Ectodermal cell (in vitro differentiated cells): ENCODE measurements around the gene ZC3HAV1.
"Not testable (repeated sequence)": the region's sequence is repeated elsewhere in the genome, so short reads cannot be mapped to it uniquely, and the experiment has no call there.

Source experiments
- H3K27ac ChIP-seq: 2 replicates; pipeline ENCODE4 v1.7.0; 2013; ENCODE audit warnings: mild to moderate bottlenecking, low read depth, low read length; ENCODE audit not compliant: insufficient read depth, poor library complexity, severe bottlenecking
- H3K27me3 ChIP-seq: 2 replicates; pipeline ENCODE4 v1.7.0; 2013; ENCODE audit warnings: mild to moderate bottlenecking, low read length; ENCODE audit not compliant: insufficient read depth, control insufficient read depth, poor library complexity, severe bottlenecking
- H3K36me3 ChIP-seq: one replicate; pipeline ENCODE4 v1.7.0; 2013; ENCODE audit warnings: low read length; ENCODE audit not compliant: control insufficient read depth, insufficient read depth
- H3K4me1 ChIP-seq: one replicate; pipeline ENCODE4 v1.7.0; 2013; ENCODE audit warnings: low read length; ENCODE audit not compliant: control insufficient read depth, insufficient read depth
- H3K4me3 ChIP-seq: 2 replicates; pipeline ENCODE4 v1.7.0; 2013; ENCODE audit warnings: low read depth, low read length, control low read depth; ENCODE audit not compliant: insufficient read depth
- H3K9me3 ChIP-seq: 2 replicates; pipeline ENCODE4 v1.7.0; 2013; ENCODE audit warnings: mild to moderate bottlenecking, low read length, moderate library complexity; ENCODE audit not compliant: control insufficient read depth
- WGBS, 2 experiments: methylation state at CpG; one replicate each; pipeline ENCODE4 v1.1.7; 2013; ENCODE audit warnings: missing lambda C conversion rate in 2 of 2; 5-methylcytosine and 5-hydroxymethylcytosine counted together

The ZC3HAV1 gene

GRCh38 chr7:139124995-139125394, 15.5 kb upstream of the ZC3HAV1 start:
- not testable (repeated sequence) for H3K4me1 ChIP-seq, H3K27ac ChIP-seq, H3K27me3 ChIP-seq, H3K4me3 ChIP-seq, H3K9me3 ChIP-seq, H3K36me3 ChIP-seq
- WGBS, 2 experiments: 90 to 95% methylated on average over 2 of the region's 3 CpGs

DNA sequence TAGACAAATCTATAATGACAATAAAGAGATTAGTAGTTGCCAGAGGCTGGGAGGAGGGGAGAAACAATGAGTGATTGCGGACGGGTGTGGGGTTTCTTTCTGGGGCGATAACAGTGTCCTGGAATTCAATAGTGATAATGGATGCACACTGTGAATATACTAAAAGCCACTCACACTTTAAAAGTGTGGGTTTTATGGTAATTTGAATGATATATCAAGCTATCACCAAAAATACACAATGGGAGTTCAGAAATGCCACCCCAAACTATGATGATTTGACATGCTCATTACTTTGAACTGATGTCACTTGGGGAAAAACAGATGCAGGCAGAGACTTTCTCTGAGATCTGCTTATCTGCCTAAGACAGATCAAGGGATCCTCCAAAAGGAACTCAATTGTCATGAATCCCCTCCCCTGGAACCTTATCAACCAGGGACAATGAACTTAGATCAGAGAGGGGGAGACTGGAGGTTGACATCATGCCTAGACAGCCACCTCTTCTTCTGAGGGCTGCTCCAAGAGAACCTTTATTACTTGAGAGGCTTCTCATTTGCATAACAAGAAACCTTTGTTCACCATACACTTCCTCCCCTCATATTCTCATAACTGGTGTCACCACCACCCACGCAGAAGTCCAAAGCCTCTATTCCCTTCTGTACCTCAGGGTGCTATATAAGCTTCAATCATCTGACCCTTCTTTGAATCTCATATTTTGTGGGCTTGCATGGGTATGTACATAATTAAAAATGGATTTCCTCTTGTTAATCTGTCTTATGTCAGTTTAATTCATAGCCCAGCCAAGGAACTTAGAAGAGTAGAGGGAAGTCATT, 14.8 kb upstream of the ZC3HAV1 start:
- Histone ChIP-seq H3K36me3 (no peaks in the 10 kb centered on the region), H3K27ac (no peak overlapping the region), H3K27me3 (no peaks in the 10 kb centered on the region), H3K9me3 (no peaks in the 10 kb centered on the region), H3K4me3 (no peak overlapping the region), H3K4me1 (no peaks in the 10 kb centered on the region)
- WGBS, 2 experiments: 82 to 89% methylated on average over 4 of the region's 4 CpGs

DNA sequence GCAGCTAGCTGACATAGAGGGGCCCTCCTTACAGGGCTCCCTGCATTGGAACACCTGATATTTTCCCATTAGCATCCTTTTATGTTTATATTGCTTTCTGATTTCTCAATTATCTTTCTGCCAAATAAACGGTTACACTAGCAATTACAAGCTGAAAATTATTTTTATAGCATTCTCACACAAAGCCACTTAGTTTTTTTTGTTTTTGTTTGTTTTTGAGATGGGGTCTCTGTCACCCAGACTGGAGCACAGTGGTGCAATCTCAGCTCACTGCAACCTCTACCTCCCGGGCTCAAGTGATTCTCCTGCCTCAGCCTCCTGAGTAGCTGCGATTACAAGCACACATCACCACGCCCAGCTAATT, 9.9 kb upstream of the ZC3HAV1 start:
- Histone ChIP-seq H3K27ac (no peak overlapping the region), H3K4me1 (no peaks in the 10 kb centered on the region), H3K36me3 (no peaks in the 10 kb centered on the region), H3K27me3 (no peaks in the 10 kb centered on the region), H3K9me3 (no peaks in the 10 kb centered on the region), H3K4me3 (no peak overlapping the region)
- 95 to 100% methylated on average over 2 to 4 of the region's 4 CpGs for WGBS, 2 experiments

DNA sequence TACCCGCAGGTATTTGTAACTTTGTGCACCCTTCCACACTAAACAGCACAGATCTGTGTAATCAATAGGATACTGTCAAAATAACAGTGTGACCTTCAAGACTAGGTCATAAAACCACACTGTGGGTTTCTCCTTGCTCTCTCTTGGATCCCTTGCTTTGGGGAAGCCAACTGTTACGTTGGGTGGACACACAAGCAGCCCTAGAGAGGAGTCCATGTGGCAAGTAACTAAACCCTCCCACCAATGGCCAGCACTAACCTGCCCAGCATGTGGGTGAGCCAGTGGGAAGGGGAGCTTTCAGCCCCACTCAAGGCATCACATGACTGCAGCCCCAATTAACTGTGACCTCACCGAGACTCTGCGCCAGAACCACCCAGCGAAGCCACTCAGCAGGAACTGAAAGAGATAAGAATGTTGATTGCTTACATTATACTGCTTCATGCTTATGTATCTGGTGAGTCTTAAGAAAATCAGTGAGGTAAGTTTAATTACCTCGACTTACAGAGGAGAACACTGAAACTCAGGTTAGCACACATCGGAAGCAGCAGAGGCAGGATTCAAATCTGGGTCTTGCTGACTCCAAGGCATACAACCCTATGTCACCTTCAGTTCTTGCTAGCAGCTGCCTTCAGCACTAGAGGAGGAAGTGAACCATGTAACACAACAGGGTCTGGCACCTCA, 9.4 kb upstream of the ZC3HAV1 start:
- Histone ChIP-seq H3K4me1 (no peaks in the 10 kb centered on the region), H3K9me3 (no peaks in the 10 kb centered on the region), H3K4me3 (no peak overlapping the region), H3K27me3 (no peaks in the 10 kb centered on the region), H3K27ac (no peak overlapping the region), H3K36me3 (no peaks in the 10 kb centered on the region)
- WGBS, 2 experiments: 88 to 91% methylated on average over 6 to 7 of the region's 7 CpGs

DNA sequence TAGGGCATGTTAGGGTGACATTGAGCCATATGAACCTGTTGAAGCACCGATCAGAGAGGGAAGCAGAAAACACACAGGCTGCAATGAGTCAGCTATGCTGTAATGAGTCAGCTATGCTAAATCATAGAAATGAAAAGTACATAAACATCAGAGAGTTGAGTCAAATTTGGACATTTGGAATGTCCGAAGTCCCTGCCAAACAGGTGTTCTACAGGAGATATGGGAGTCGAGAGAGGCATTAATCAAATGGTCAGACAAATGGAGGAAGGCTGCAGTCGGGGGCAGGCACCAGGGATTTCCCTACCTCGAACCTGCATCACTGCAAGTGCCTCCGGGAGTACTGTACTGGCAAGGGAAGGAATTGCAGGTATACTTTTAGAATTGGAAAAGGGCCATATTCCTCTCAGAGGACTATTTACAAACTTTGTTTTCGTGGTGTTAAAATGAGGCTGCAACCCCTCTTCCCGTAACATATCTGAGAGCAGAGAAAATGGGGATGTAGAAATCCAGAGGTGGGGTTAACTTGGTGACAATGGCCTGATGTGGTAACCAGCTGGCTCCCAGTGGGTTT, 8.8 kb upstream of the ZC3HAV1 start:
- H3K4me3 ChIP-seq: no peak overlapping the region
- 87 to 90% methylated on average over 8 of the region's 8 CpGs for WGBS, 2 experiments
- no peak overlapping the region for H3K27ac ChIP-seq
- H3K36me3 ChIP-seq: no peaks in the 10 kb centered on the region
- no peaks in the 10 kb centered on the region for H3K27me3 ChIP-seq
- no peaks in the 10 kb centered on the region for H3K9me3 ChIP-seq
- H3K4me1 ChIP-seq: no peaks in the 10 kb centered on the region

- no peaks in the 10 kb centered on the region for H3K9me3 ChIP-seq
- no peaks in the 10 kb centered on the region for H3K4me1 ChIP-seq
- 92 to 95% methylated on average over 5 of the region's 5 CpGs for WGBS, 2 experiments
- H3K27ac ChIP-seq: no peak overlapping the region
- no peak overlapping the region for H3K4me3 ChIP-seq
- H3K27me3 ChIP-seq: no peaks in the 10 kb centered on the region
- no peaks in the 10 kb centered on the region for H3K36me3 ChIP-seq
Measured at GRCh38 chr7:139117599-139118233, 8.2 kb upstream of the ZC3HAV1 start.

GRCh38 chr7:139116999-139117398, 7.5 kb upstream of the ZC3HAV1 start:
- Histone ChIP-seq H3K9me3 (no peaks in the 10 kb centered on the region), H3K27me3 (peaks cover 1% of the 10 kb centered on the region), H3K36me3 (no peaks in the 10 kb centered on the region), H3K27ac (no peak overlapping the region), H3K4me1 (no peaks in the 10 kb centered on the region), H3K4me3 (no peak overlapping the region)
- WGBS, 2 experiments: 94 to 98% methylated on average over 3 of the region's 3 CpGs

GRCh38 chr7:139115104-139115503, 5.6 kb upstream of the ZC3HAV1 start:
- Histone ChIP-seq H3K9me3 (no peaks in the 10 kb centered on the region), H3K4me1 (no peaks in the 10 kb centered on the region), H3K36me3 (no peaks in the 10 kb centered on the region), H3K4me3 (no peak overlapping the region), H3K27me3 (peaks cover 19% of the 10 kb centered on the region), H3K27ac (no peak overlapping the region)
- 94 to 98% methylated on average over 3 of the region's 3 CpGs for WGBS, 2 experiments

GRCh38 chr7:139114585-139114984, 5.1 kb upstream of the ZC3HAV1 start:
- no peaks in the 10 kb centered on the region for H3K9me3 ChIP-seq
- H3K4me1 ChIP-seq: no peaks in the 10 kb centered on the region
- H3K4me3 ChIP-seq: no peak overlapping the region
- WGBS, 2 experiments: 79 to 82% methylated on average over 5 of the region's 5 CpGs
- peaks cover 24% of the 10 kb centered on the region for H3K27me3 ChIP-seq
- H3K36me3 ChIP-seq: no peaks in the 10 kb centered on the region
- no peak overlapping the region for H3K27ac ChIP-seq

GRCh38 chr7:139114018-139114417, 4.5 kb upstream of the ZC3HAV1 start:
- no peak overlapping the region for H3K4me3 ChIP-seq
- H3K36me3 ChIP-seq: no peaks in the 10 kb centered on the region
- H3K27me3 ChIP-seq: peaks cover 30% of the 10 kb centered on the region
- no peaks in the 10 kb centered on the region for H3K9me3 ChIP-seq
- no peak overlapping the region for H3K27ac ChIP-seq
- H3K4me1 ChIP-seq: no peaks in the 10 kb centered on the region
- WGBS, 2 experiments: 89 to 95% methylated on average over 3 of the region's 3 CpGs
